ENCODE data around the gene ZNF287.

DNA sequence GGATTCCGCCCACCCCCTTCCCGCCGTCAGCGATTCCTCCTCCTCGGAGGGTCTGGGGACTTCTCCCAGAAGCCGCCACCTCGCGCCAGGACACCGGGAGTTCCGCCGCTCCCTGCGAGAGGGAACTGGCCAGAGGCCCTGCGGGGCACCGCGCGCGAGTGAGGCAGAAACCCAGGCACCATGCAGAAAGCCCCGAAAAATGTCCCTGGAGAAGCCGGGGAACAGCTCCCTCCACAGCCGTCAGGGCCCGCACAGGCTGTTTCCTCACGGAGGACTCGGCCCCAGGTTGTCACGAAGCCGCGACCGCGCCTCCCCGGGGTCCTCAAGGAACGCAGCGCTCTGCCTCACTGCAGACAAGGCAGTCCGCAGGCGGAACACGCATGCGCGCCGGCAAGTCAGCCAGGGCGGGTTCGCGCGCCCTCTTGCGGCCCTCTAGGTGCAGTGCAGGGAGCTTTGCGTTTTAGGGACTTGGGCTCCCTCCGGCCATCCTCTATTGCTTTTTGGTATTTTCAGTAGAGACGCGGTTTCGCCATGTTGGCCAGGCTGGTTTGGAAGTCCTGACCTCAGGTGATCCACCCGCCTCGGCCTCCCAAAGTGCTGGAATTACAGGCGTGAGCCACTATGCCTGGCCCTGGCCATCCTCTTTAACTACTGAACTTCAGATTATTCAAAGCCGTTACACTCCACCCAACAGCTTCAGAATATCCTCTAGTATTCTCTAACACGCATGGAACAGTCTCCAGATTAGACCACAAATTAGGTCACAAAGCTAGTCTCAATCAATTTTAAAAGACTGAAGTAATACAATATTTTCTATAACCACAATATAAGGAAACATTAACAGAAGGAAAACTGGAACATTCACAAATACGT, 20.3 kb upstream of the ZNF287 start:
- TF ChIP-seq POLR2AphosphoS5 (IDR thresholded peaks at IDR 0.05; ENCODE audit: borderline replicate concordance, low read depth, low read length) (no peak; the same call in 1 of the 2 replicates), FOXP2 (optimal IDR thresholded peaks at IDR 0.05; ENCODE audit: control extremely low read depth, extremely low read length, insufficient read depth) (no peak)

Measured in SK-N-MC (cell line).